Natural killer cell (primary cell): ENCODE measurements around the gene WARS2. TPM values are rescaled to one million over a fixed set of nuclear protein-coding genes. Genes with fewer than 3 reads are reported as not detected.

Experiments used
- ATAC-seq, 3 donors: fragments of 150-1000 bp in 2 of 3; fragments of 200-7000 bp in 1 of 3; cut with Tn5 transposase; 1 replicate in 1 of 3; 2 replicates in 2 of 3; pipeline ENCODE4 v1.10.0; 2021; ENCODE audit warnings: mild to moderate bottlenecking in 2 of 3, moderate library complexity in 2 of 3
- DNase-seq, 2 donors: peaks; one replicate each; pipeline versions ENCODE4 v3.0.0 to v3.0.0-alpha.2; 2013 to 2021; ENCODE audit warnings: mixed read lengths in 1 of 2
- H3K27ac ChIP-seq: one replicate; pipeline ENCODE4 v1.5.1; 2013; ENCODE audit warnings: mild to moderate bottlenecking, low read length
- H3K27me3 ChIP-seq: one replicate; pipeline ENCODE4 v1.6.1; 2013; ENCODE audit warnings: low read length; ENCODE audit not compliant: control insufficient read depth, insufficient read depth
- H3K36me3 ChIP-seq: one replicate; pipeline ENCODE4 v1.6.1; 2013; ENCODE audit warnings: low read length; ENCODE audit not compliant: control insufficient read depth, insufficient read depth
- H3K4me1 ChIP-seq: one replicate; pipeline ENCODE4 v1.6.1; 2013; ENCODE audit warnings: low read length; ENCODE audit not compliant: control insufficient read depth, insufficient read depth
- H3K4me3 ChIP-seq: one replicate; pipeline ENCODE4 v1.5.1; 2013; ENCODE audit warnings: low read length
- H3K9me3 ChIP-seq: one replicate; pipeline ENCODE4 v1.6.1; 2013; ENCODE audit warnings: low read length; ENCODE audit not compliant: control insufficient read depth, insufficient read depth
- H3K27ac Mint-ChIP-seq, 2 donors: one replicate each; pipeline ENCODE4 v1.8.0; 2022; ENCODE audit warnings: mild to moderate bottlenecking in 2 of 2, mixed read lengths in 2 of 2, moderate library complexity in 1 of 2
- H3K27me3 Mint-ChIP-seq, 2 donors: one replicate each; pipeline ENCODE4 v1.8.0; 2022; ENCODE audit warnings: low read depth in 2 of 2, mixed read lengths in 2 of 2
- H3K36me3 Mint-ChIP-seq: one replicate; pipeline ENCODE4 v1.8.0; 2022; ENCODE audit warnings: mixed read lengths
- H3K4me1 Mint-ChIP-seq, 2 donors: one replicate each; pipeline ENCODE4 v1.8.0; 2022; ENCODE audit warnings: mixed read lengths in 2 of 2
- H3K4me3 Mint-ChIP-seq: one replicate; pipeline ENCODE4 v1.8.0; 2022; ENCODE audit warnings: mild to moderate bottlenecking, moderate library complexity, mixed read lengths
- H3K9me3 Mint-ChIP-seq, 2 donors: one replicate each; pipeline ENCODE4 v1.8.0; 2022; ENCODE audit warnings: mixed read lengths in 2 of 2
- WGBS: methylation state at CpG from one replicate; pipeline ENCODE4 v1.1.7; 2013; ENCODE audit warnings: missing lambda C conversion rate; ENCODE audit not compliant: insufficient coverage; 5-methylcytosine and 5-hydroxymethylcytosine counted together
- intact Hi-C: fragments of 100-400 bp; cut with micrococcal nuclease; formaldehyde crosslinking; loops from one replicate; pipeline ENCODE4 v1.14.2; 2022
- total RNA-seq, 4 donors: library from RNA; stranded (reverse); fragments of 120-200 nt in 1 of 4; gene quantifications; one replicate each; pipeline versions ENCODE4 v1.2.3 to v1.2.4, GENCODE V29; 2013 to 2022
- TF ChIP-seq, protein P1 (sequence below): fragments of 200-600 bp; IDR thresholded peaks from one replicate; pipeline ENCODE4 v1.8.0; 2022; ENCODE audit warnings: antibody characterized with exemption

Gene WARS2
- total RNA-seq: 10 to 100 TPM; 24.3 to 46.3 (median 41.0) TPM
- 35.2 TPM for total RNA-seq (2013)

- H3K9me3 Mint-ChIP-seq: no peaks in the 10 kb centered on the region
- Histone ChIP-seq H3K27me3 (no peaks in the 10 kb centered on the region), H3K27ac (peak within 1 kb of the TSS; percentile 95), H3K4me3 (peak within 1 kb of the TSS; percentile 47), H3K9me3 (no peaks in the 10 kb centered on the region), H3K36me3 (no peaks in the 10 kb centered on the region), H3K4me1 (peaks cover 11% of the 10 kb centered on the region)
- no peaks in the 10 kb centered on the region for H3K27me3 Mint-ChIP-seq
- H3K27ac Mint-ChIP-seq: no peak within 1 kb of the TSS
- H3K4me3 Mint-ChIP-seq: no peak within 1 kb of the TSS
- WGBS: under 1% methylated on average over 50 of the region's 50 CpGs
- H3K36me3 Mint-ChIP-seq: no peaks in the 10 kb centered on the region
- H3K4me1 Mint-ChIP-seq: no peaks in the 10 kb centered on the region
- peak; percentile 81 to 95 (median 83) for ATAC-seq
- intact Hi-C loops: loop anchor here (10.0 kb wide), 1 partner anchor 1216 kb away; the partner anchor contains the start of genes GDAP2 and WDR3
- TF ChIP-seq, protein P1, sequence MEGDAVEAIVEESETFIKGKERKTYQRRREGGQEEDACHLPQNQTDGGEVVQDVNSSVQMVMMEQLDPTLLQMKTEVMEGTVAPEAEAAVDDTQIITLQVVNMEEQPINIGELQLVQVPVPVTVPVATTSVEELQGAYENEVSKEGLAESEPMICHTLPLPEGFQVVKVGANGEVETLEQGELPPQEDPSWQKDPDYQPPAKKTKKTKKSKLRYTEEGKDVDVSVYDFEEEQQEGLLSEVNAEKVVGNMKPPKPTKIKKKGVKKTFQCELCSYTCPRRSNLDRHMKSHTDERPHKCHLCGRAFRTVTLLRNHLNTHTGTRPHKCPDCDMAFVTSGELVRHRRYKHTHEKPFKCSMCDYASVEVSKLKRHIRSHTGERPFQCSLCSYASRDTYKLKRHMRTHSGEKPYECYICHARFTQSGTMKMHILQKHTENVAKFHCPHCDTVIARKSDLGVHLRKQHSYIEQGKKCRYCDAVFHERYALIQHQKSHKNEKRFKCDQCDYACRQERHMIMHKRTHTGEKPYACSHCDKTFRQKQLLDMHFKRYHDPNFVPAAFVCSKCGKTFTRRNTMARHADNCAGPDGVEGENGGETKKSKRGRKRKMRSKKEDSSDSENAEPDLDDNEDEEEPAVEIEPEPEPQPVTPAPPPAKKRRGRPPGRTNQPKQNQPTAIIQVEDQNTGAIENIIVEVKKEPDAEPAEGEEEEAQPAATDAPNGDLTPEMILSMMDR: no peak
- peak; percentile 88 to 98 for DNase-seq
Observed at GRCh38 chr1:119140177-119141019, at the start of gene WARS2. Gene WARS2 (minus strand): TSS chr1:119140653. CDS start chr1:119140644, 9 bp downstream.

DNA sequence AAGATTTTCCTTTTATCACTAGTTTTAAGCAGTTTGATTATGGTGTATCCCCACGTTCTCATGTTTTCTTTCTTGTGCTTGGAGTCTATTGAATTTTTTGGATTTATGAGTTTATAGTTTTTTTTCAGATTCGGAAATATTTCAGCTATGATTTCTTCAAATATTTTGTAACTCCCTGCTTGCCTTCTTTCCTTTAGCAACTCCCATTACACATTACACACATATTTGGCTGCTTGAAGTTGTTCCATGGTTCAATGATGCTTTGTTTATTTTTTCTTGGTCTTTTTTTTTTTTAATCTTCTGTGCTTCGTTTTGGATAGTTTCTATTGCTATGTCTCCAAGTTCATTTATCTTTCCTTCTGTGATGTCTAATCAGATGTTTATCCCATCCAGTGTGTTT lies 48.5 kb upstream of the WARS2 start:
- TF ChIP-seq, protein P1: no peak
- peaks cover 10% of the 10 kb centered on the region for H3K36me3 Mint-ChIP-seq
- H3K4me3 Mint-ChIP-seq: no peak overlapping the region
- no peaks in the 10 kb centered on the region for H3K27me3 Mint-ChIP-seq
- Histone ChIP-seq H3K4me3 (no peak overlapping the region), H3K27ac (no peak overlapping the region), H3K27me3 (no peaks in the 10 kb centered on the region), H3K36me3 (no peaks in the 10 kb centered on the region), H3K9me3 (peaks cover 2% of the 10 kb centered on the region), H3K4me1 (no peaks in the 10 kb centered on the region)
- H3K27ac Mint-ChIP-seq: no peak overlapping the region
- no CpG with 5 or more reads among the region's 3 CpGs for WGBS
- H3K9me3 Mint-ChIP-seq: peaks cover 0 to 7% of the 10 kb centered on the region in 2 donors
- no peaks in the 10 kb centered on the region for H3K4me1 Mint-ChIP-seq
- ATAC-seq (no peak), DNase-seq (no peak)
- intact Hi-C loops: no loop called here

DNA sequence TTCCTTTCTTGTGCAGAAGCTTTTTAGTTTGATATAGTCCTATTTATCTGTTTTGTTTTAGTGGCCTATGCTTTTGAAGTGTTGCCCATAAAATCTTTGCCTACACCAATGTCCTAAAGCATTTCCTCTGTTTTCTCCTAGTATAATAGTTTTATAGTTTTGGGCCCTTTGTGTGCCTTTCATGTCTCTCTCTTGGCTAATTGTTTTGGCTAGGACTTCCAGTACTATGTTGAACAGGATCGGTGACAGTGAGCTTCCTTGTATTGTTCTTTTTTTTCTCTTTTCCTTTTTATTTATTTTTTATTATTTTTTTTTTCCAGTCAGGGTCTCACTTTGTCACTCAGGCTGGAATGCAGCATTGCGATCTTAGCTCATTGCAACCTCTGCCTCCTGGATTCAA lies 47.0 kb upstream of the WARS2 start:
- H3K36me3 Mint-ChIP-seq: peaks cover 10% of the 10 kb centered on the region
- no peak overlapping the region for H3K4me3 Mint-ChIP-seq
- peaks cover 0 to 7% of the 10 kb centered on the region in 2 donors for H3K9me3 Mint-ChIP-seq
- H3K36me3 ChIP-seq: no peaks in the 10 kb centered on the region
- 100% methylated on average over 2 of the region's 2 CpGs for WGBS
- no peak for ATAC-seq
- H3K27ac ChIP-seq: no peak overlapping the region
- no peaks in the 10 kb centered on the region for H3K27me3 ChIP-seq
- H3K4me1 Mint-ChIP-seq: no peaks in the 10 kb centered on the region
- no peak for DNase-seq
- TF ChIP-seq, protein P1: no peak
- no peak overlapping the region for H3K27ac Mint-ChIP-seq
- H3K27me3 Mint-ChIP-seq: no peaks in the 10 kb centered on the region
- H3K4me3 ChIP-seq: no peak overlapping the region
- peaks cover 2% of the 10 kb centered on the region for H3K9me3 ChIP-seq
- H3K4me1 ChIP-seq: no peaks in the 10 kb centered on the region
- intact Hi-C loops: no loop called here
